ENCODE data around the gene PAEP. TPM values are rescaled to one million over a fixed set of nuclear protein-coding genes. Genes with fewer than 3 reads are reported as not detected.
"Not testable (repeated sequence)": the region's sequence is repeated elsewhere in the genome, so short reads cannot be mapped to it uniquely, and the experiment has no call there.

Gene PAEP
- polyA plus RNA-seq, 4 donors, result not detected

GRCh38 chr9:135523521-135524129, 37.9 kb upstream of the PAEP start:
- H3K9me3 ChIP-seq (ENCODE audit: control insufficient read depth in 2 of 2, insufficient read depth in 1 of 2, low read depth in 1 of 2, low read length in 1 of 2), result no peaks in the 10 kb centered on the region
- WGBS, 3 donors, result 64 to 66% (median 65%) methylated on average over 19 to 21 of the region's 21 CpGs
- FAIRE-seq (no peak), DNase-seq (no peak)
- no peak overlapping the region for H3K27ac ChIP-seq (ENCODE audit: low read depth in 1 of 3, low read length in 2 of 3)
- no peaks in the 10 kb centered on the region for H3K36me3 ChIP-seq (ENCODE audit: control insufficient read depth in 3 of 3, insufficient read depth in 2 of 3, low read depth in 1 of 3, low read length in 3 of 3)
- H3K4me3 ChIP-seq (ENCODE audit: low read depth in 1 of 3, low read length in 3 of 3), result no peak overlapping the region
- no peaks in the 10 kb centered on the region for H3K4me1 ChIP-seq (ENCODE audit: control insufficient read depth in 3 of 3, insufficient read depth in 2 of 3, low read depth in 1 of 3, low read length in 2 of 3)
- peaks cover 0 to 1% (median 0%) of the 10 kb centered on the region in 3 donors for H3K27me3 ChIP-seq (ENCODE audit: control insufficient read depth in 3 of 3, insufficient read depth in 3 of 3, low read length in 3 of 3)

- H3K36me3 ChIP-seq (ENCODE audit: control insufficient read depth in 3 of 3, insufficient read depth in 2 of 3, low read depth in 1 of 3, low read length in 3 of 3), result no peaks in the 10 kb centered on the region
- H3K9me3 ChIP-seq (ENCODE audit: control insufficient read depth in 2 of 2, insufficient read depth in 1 of 2, low read depth in 1 of 2, low read length in 1 of 2), result no peaks in the 10 kb centered on the region
- DNase-seq (no peak), FAIRE-seq (no peak)
- no peaks in the 10 kb centered on the region for H3K4me1 ChIP-seq (ENCODE audit: control insufficient read depth in 3 of 3, insufficient read depth in 2 of 3, low read depth in 1 of 3, low read length in 2 of 3)
- no peak overlapping the region for H3K27ac ChIP-seq (ENCODE audit: low read depth in 1 of 3, low read length in 2 of 3)
- WGBS, 3 donors, result 51 to 63% (median 59%) methylated on average over 27 of the region's 27 CpGs
- no peak overlapping the region for H3K4me3 ChIP-seq (ENCODE audit: low read depth in 1 of 3, low read length in 3 of 3)
- H3K27me3 ChIP-seq (ENCODE audit: control insufficient read depth in 3 of 3, insufficient read depth in 3 of 3, low read length in 3 of 3), result peaks cover 0 to 1% (median 0%) of the 10 kb centered on the region in 3 donors
Observed at GRCh38 chr9:135524130-135524861, 37.3 kb upstream of the PAEP start.

GRCh38 chr9:135525241-135526088, 36.1 kb upstream of the PAEP start:
- no peaks in the 10 kb centered on the region for H3K27me3 ChIP-seq (ENCODE audit: control insufficient read depth in 3 of 3, insufficient read depth in 3 of 3, low read length in 3 of 3)
- WGBS, 3 donors, result 77 to 82% (median 79%) methylated on average over 27 to 31 of the region's 31 CpGs
- no peak overlapping the region for H3K4me3 ChIP-seq (ENCODE audit: low read depth in 1 of 3, low read length in 3 of 3)
- no peaks in the 10 kb centered on the region for H3K9me3 ChIP-seq (ENCODE audit: control insufficient read depth in 2 of 2, insufficient read depth in 1 of 2, low read depth in 1 of 2, low read length in 1 of 2)
- H3K27ac ChIP-seq (ENCODE audit: low read depth in 1 of 3, low read length in 2 of 3), result no peak overlapping the region
- no peaks in the 10 kb centered on the region for H3K36me3 ChIP-seq (ENCODE audit: control insufficient read depth in 3 of 3, insufficient read depth in 2 of 3, low read depth in 1 of 3, low read length in 3 of 3)
- DNase-seq, result no peak
- FAIRE-seq, result no peak
- H3K4me1 ChIP-seq (ENCODE audit: control insufficient read depth in 3 of 3, insufficient read depth in 2 of 3, low read depth in 1 of 3, low read length in 2 of 3), result no peaks in the 10 kb centered on the region

- Histone ChIP-seq H3K4me3 (ENCODE audit: low read depth in 1 of 3, low read length in 3 of 3) (no peak overlapping the region), H3K27ac (ENCODE audit: low read depth in 1 of 3, low read length in 2 of 3) (no peak overlapping the region), H3K27me3 (ENCODE audit: control insufficient read depth in 3 of 3, insufficient read depth in 3 of 3, low read length in 3 of 3) (no peaks in the 10 kb centered on the region), H3K9me3 (ENCODE audit: control insufficient read depth in 2 of 2, insufficient read depth in 1 of 2, low read depth in 1 of 2, low read length in 1 of 2) (no peaks in the 10 kb centered on the region), H3K36me3 (ENCODE audit: control insufficient read depth in 3 of 3, insufficient read depth in 2 of 3, low read depth in 1 of 3, low read length in 3 of 3) (no peaks in the 10 kb centered on the region), H3K4me1 (ENCODE audit: control insufficient read depth in 3 of 3, insufficient read depth in 2 of 3, low read depth in 1 of 3, low read length in 2 of 3) (no peaks in the 10 kb centered on the region)
- 67 to 78% (median 68%) methylated on average over 8 to 11 of the region's 11 CpGs for WGBS, 3 donors
- FAIRE-seq, result no peak
- DNase-seq, result no peak
Observed at GRCh38 chr9:135526089-135526729, 35.3 kb upstream of the PAEP start.

- H3K9me3 ChIP-seq (ENCODE audit: control insufficient read depth in 2 of 2, insufficient read depth in 1 of 2, low read depth in 1 of 2, low read length in 1 of 2), result no peaks in the 10 kb centered on the region
- DNase-seq (no peak), FAIRE-seq (no peak)
- no peak overlapping the region for H3K27ac ChIP-seq (ENCODE audit: low read depth in 1 of 3, low read length in 2 of 3)
- no peaks in the 10 kb centered on the region for H3K27me3 ChIP-seq (ENCODE audit: control insufficient read depth in 3 of 3, insufficient read depth in 3 of 3, low read length in 3 of 3)
- 59 to 67% (median 62%) methylated on average over 27 to 30 of the region's 30 CpGs for WGBS, 3 donors
- H3K4me3 ChIP-seq (ENCODE audit: low read depth in 1 of 3, low read length in 3 of 3), result no peak overlapping the region
- no peaks in the 10 kb centered on the region for H3K36me3 ChIP-seq (ENCODE audit: control insufficient read depth in 3 of 3, insufficient read depth in 2 of 3, low read depth in 1 of 3, low read length in 3 of 3)
- no peaks in the 10 kb centered on the region for H3K4me1 ChIP-seq (ENCODE audit: control insufficient read depth in 3 of 3, insufficient read depth in 2 of 3, low read depth in 1 of 3, low read length in 2 of 3)
Observed at GRCh38 chr9:135526730-135527571, 34.6 kb upstream of the PAEP start.

- not testable (repeated sequence) for FAIRE-seq; H3K9me3 ChIP-seq (ENCODE audit: control insufficient read depth in 2 of 2, insufficient read depth in 1 of 2, low read depth in 1 of 2, low read length in 1 of 2); H3K27me3 ChIP-seq (ENCODE audit: control insufficient read depth in 3 of 3, insufficient read depth in 3 of 3, low read length in 3 of 3); H3K4me3 ChIP-seq (ENCODE audit: low read depth in 1 of 3, low read length in 3 of 3); H3K4me1 ChIP-seq (ENCODE audit: control insufficient read depth in 3 of 3, insufficient read depth in 2 of 3, low read depth in 1 of 3, low read length in 2 of 3); DNase-seq; H3K36me3 ChIP-seq (ENCODE audit: control insufficient read depth in 3 of 3, insufficient read depth in 2 of 3, low read depth in 1 of 3, low read length in 3 of 3); H3K27ac ChIP-seq (ENCODE audit: low read depth in 1 of 3, low read length in 2 of 3)
- 78 to 94% (median 90%) methylated on average over 10 of the region's 10 CpGs for WGBS, 3 donors
Observed at GRCh38 chr9:135528842-135529435, 32.6 kb upstream of the PAEP start.

GRCh38 chr9:135530146-135530545, 31.4 kb upstream of the PAEP start:
- Histone ChIP-seq H3K9me3 (ENCODE audit: control insufficient read depth in 2 of 2, insufficient read depth in 1 of 2, low read depth in 1 of 2, low read length in 1 of 2) (no peaks in the 10 kb centered on the region), H3K4me1 (ENCODE audit: control insufficient read depth in 3 of 3, insufficient read depth in 2 of 3, low read depth in 1 of 3, low read length in 2 of 3) (no peaks in the 10 kb centered on the region), H3K27me3 (ENCODE audit: control insufficient read depth in 3 of 3, insufficient read depth in 3 of 3, low read length in 3 of 3) (peaks cover 0 to 4% (median 2%) of the 10 kb centered on the region in 3 donors), H3K27ac (ENCODE audit: low read depth in 1 of 3, low read length in 2 of 3) (no peak overlapping the region), H3K36me3 (ENCODE audit: control insufficient read depth in 3 of 3, insufficient read depth in 2 of 3, low read depth in 1 of 3, low read length in 3 of 3) (no peaks in the 10 kb centered on the region), H3K4me3 (ENCODE audit: low read depth in 1 of 3, low read length in 3 of 3) (no peak overlapping the region)
- DNase-seq (no peak), FAIRE-seq (no peak)
- 67 to 76% (median 67%) methylated on average over 5 of the region's 5 CpGs for WGBS, 3 donors

Measured in small intestine (tissue), 7 donors.